IMR-90 (cell line): Measurements from ENCODE around the gene CYP19A1.

Experiments used
- CHD1 ChIP-seq: IDR thresholded peaks from 2 replicates; pipeline ENCODE4 v1.6.1; 2012; ENCODE audit warnings: low read depth, low read length, improper control_type of control experiment
- POLR2A ChIP-seq: IDR thresholded peaks from 2 replicates; pipeline ENCODE4 v1.6.1; 2012; ENCODE audit warnings: mild to moderate bottlenecking, low read depth, low read length
- RFX5 ChIP-seq: IDR thresholded peaks from 2 replicates; pipeline ENCODE4 v1.8.0; 2012; ENCODE audit warnings: low read depth, mild to moderate bottlenecking, low read length, moderate library complexity
- SMC3 ChIP-seq: fragments of 150-350 bp; IDR thresholded peaks from 2 replicates; pipeline ENCODE4 v1.6.1; 2016; ENCODE audit warnings: low read depth, mild to moderate bottlenecking, antibody characterized with exemption, low read length, moderate library complexity
- TF ChIP-seq, protein P1 (sequence below): conservative IDR thresholded peaks from 2 replicates; pipeline ENCODE4 v1.5.1; 2012; ENCODE audit warnings: mild to moderate bottlenecking, low read depth, low read length, improper control_type of control experiment

DNA sequence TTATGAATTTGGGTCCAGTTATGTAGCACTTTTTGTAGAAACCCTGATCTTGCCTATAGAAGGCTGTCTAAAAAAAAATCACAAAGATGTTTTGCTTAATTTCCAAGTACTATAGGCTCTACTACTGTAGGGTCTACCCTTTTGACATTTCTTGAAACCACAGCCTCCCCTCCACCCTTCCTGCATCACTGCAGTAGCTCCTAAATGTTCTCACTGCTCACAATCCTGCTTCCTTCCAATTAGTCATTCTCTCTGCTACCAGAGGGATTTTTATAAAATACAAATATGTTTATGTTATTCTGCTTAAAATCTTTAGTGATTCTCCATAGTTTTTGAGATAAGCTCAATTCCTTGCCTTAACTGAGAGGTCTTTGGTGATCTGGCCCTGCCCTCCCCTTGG is 114.0 kb downstream of the CYP19A1 start:
- TF ChIP-seq CHD1 (no peak), RFX5 (no peak), POLR2A (no peak), SMC3 (no peak)
- TF ChIP-seq, protein P1, sequence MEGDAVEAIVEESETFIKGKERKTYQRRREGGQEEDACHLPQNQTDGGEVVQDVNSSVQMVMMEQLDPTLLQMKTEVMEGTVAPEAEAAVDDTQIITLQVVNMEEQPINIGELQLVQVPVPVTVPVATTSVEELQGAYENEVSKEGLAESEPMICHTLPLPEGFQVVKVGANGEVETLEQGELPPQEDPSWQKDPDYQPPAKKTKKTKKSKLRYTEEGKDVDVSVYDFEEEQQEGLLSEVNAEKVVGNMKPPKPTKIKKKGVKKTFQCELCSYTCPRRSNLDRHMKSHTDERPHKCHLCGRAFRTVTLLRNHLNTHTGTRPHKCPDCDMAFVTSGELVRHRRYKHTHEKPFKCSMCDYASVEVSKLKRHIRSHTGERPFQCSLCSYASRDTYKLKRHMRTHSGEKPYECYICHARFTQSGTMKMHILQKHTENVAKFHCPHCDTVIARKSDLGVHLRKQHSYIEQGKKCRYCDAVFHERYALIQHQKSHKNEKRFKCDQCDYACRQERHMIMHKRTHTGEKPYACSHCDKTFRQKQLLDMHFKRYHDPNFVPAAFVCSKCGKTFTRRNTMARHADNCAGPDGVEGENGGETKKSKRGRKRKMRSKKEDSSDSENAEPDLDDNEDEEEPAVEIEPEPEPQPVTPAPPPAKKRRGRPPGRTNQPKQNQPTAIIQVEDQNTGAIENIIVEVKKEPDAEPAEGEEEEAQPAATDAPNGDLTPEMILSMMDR = no peak
